ENCODE measurements around the gene IL1A.
A peak's percentile ranks its signal among the peaks of the same experiment; 100 is the strongest.

Gene IL1A

DNA sequence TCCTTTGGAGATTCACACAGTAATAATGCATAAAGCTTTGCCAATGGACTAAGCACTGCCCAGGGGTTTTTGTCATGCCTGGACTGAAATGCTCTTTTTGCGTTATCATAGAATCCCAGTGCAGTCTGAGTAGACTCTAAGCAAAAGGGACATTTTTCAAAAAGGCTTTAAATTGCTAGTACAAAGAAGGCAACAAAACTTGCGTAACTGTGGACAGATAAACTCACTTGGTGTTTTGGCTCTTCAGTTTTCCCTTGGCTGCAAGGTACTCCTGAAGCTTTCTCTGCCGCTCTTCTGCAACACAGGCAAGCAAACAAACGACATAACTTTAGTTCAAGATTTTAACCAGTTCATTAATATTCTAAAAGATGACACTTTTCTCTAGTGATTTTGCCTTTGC lies 22.0 kb downstream of the IL1A start:
- DNase-seq (ENCODE audit: low read depth): no peak

DNA sequence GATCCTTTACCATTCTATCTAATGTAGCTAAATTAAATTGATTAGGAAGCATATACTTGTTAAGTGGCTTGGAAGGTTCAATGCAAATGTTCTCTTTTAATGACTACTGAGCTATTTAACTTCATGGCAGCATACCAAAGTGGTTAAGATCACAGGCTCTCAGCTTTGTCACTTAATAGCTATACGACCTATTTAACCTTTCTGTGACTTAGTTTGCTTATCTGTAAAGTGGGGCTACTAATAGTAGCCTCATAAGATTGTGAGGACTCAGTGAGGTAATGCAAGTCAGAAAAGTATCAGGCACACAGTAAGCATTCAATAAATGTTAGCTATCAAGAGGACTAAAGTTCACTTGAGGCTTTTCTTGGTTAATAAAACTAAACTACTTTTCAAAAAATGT lies 24.1 kb downstream of the IL1A start:
- DNase-seq (ENCODE audit: low read depth): no peak

DNA sequence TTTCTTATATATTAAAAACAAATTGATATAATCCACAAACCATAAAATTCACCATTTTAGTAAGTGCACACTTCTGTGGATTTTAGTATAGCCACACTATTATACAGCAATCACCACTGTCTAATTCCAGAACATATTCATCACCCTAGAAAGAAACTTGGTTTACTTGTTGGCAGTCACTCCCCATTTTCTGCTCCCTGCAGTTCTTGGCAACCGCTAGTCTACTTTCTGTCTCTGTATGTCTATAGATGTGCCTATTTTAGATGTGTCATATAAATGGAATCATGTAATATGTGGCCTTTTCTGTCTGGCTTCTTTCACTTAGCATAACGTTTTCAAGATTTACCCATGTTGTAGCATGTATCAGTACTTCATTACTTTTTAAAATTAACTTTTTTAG lies 25.6 kb downstream of the IL1A start:
- no peak for DNase-seq (ENCODE audit: low read depth)

DNA sequence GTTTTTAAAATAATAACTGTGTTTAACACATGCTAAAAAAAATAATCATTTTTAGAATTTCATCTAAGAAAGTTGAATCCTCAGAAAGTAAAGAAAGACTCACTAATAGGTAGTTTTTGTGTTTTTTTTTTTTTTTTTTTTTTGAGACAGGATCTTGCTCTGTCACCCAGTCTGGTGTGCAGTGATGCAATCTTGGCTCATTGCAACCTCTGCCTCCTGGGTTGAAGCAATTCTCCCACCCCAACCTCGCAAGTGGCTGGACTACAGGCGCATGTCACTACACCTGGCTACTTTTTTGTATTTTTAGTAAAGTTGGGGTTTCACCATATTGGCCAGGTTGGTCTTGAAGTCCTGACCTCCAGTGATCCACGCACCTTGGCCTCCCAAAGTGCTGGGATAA lies 27.0 kb downstream of the IL1A start:
- no peak for DNase-seq (ENCODE audit: low read depth)

DNA sequence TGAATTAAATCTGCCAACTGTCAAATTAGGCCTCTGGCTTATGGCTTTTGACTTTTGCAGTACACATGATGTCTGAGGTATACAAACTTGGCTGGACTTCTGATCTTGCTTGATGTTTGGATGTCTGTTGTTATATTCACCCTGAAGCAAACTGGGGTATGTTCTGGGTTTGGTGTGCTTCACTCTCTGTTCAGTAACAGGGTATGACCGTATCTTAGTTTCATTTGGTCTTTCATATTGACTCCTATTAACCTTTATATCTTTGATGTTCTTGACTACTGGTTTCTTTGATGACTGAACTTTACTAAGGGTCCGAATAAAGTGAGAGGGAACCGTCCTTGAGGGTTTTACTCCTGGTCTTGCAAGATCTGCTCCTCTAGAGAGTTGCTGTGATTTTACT lies 28.1 kb downstream of the IL1A start:
- no peak for DNase-seq (ENCODE audit: low read depth)

DNA sequence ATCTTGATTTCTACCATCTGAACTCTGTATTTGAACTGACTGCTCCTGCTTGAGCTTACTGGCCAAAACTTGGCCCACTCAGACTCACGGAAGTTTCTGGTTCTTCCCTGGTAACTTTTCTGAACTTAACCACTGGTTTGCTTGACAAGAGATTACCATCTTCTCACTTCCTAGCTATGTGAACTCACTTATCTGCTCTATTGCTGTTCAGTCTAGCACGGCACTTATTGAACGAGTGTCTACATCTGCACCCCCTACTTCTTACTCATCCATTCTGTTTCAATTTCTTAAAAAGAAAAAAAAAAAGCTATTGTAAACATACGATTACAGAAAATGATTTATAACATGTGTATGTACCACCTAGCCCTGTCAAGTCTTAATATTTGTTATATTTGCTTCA lies 28.8 kb downstream of the IL1A start:
- no peak for DNase-seq (ENCODE audit: low read depth)

DNA sequence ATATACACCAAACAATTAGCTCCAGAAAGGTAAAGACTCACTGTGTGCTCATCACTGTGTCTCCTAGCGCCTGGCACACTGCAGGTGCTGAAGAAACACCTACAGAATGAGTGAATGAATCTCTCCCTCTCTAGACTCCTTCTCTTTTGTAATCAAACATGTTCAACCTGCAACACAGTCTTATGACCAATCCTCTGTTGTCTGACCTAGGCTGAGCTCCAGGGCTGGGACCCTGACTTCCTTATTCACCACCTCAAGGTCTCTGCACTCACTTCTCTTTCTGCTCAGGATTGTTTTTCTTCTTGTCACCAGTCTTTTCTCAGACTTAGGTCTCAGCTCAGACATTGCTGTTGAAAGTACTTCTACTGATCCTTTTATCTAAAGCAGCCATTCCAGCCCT lies 29.7 kb downstream of the IL1A start:
- no peak for DNase-seq (ENCODE audit: low read depth)

DNA sequence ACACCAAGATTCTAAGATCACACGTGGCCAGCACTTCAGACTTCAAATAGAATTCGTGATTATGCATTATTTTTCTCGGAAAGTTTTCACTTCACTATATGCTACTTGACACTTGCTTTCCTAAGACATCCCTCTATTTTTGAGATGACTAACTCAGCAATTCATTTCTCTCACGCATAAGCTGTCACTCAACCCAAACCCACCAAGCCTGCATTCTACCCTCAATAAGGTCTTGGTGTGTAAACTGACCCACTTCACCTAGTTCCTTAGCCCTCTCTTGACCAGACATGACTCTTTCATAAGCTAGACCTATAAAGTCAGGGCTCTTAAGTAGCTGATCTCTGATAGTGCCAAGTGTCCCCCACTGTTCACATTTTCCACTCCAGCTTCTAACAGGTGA lies 31.6 kb downstream of the IL1A start:
- DNase-seq (ENCODE audit: low read depth): no peak

DNA sequence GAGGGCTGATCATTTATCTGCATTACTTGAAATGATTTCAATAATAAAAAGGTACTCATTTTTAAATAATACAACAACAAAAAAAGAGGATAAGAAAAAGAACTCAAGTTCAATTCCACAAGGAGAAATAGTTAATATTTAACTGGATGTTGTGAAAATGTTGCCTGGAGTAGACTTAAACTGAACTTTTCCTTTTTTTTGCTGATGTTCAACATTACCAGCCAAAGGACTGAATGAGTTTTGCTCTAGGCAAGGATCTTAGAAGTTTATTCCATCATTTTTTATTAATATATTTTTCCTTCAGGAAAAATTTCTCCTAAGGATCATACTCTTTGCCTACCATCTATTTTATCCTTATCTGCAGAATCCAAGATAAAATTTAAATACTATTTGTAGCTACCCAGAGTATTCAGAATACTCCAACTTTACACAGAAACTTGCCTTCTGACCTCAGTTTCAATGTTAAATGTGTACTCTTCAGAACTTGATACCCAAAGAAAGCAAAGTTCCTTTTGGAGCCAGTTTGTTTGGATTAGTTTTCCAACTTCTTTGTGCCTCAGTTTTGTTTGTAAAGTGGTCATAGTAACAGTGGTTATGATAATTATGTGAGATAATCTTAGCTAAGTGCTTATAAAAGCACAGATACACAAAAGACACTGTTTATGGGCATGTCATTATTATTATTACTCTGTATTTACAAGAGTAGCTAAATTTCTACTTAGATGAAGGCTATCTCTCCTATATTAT lies 32.7 kb downstream of the IL1A start:
- no peak for DNase-seq (ENCODE audit: low read depth)

DNA sequence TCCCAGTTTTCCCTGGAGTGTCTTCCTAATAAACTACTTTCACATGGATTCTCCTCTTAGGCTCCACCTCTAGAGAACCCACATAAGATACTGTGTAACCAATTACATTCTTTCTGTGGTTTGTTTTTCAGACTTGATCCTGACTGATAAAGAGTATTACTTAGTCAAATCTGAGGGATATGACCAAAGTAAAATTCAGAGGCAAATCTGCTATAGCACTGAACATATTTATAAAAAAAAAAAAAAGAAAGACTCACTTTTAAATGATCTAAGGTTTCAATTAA lies 33.8 kb downstream of the IL1A start:
- no peak for DNase-seq (ENCODE audit: low read depth)

DNA sequence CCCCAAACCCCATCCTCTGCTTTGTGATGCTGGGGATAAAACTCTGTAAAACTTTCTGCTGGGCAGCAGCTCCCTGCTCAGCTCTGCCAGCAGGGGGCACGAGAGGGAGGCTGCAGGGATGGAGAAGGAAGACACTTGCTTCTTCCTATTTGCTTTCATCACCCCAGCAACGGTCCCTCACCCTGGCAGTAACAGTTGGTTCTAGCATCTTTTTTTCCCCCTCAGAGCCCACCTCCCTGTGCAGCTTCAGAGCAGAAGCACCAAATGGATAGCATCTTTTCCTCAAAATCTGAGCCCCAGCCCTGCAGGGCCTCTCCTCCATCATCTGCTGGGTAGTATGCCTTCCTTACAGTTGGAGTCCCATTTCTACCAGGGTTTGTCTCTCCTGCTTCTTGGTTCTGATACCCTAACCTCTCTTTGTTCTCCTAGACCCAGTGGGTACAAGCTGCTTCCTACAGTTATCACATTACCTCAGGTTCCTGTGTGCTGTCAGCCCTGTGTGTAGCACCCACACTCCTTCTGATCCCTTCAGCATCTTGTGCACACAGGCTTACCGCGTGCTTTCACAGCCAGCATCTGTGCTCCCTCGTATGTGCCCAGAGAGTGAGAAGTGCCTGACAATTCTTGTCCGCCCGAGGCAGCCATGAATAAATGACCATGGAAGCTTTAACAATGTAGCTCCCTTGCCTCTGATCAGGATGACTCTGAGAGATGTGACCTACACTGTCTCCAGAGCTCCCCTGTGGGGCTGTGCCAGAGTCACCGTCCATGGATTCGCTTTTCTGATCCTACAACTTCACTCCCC lies 34.3 kb downstream of the IL1A start:
- peak; percentile 59 for DNase-seq (ENCODE audit: low read depth)

DNA sequence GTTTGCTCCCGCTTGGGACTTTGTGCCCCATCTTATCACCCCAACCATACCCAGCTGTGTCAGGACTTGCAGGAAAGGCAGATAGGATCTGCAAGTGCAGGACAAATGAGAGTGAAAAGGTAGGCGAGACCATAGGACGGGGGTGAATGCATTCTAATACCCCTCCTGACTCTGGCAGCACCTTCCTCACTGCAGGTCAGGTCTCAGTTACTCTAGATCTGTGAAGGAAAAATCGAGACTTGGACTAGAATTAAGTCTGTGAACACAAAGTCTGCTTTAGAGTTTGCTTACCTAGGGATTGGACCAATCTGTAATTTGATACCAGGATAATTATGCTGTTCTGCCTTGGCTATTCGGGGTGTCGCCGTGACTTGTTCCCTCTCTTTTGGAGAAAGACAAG lies 43.8 kb downstream of the IL1A start:
- no peak for DNase-seq (ENCODE audit: low read depth)

DNA sequence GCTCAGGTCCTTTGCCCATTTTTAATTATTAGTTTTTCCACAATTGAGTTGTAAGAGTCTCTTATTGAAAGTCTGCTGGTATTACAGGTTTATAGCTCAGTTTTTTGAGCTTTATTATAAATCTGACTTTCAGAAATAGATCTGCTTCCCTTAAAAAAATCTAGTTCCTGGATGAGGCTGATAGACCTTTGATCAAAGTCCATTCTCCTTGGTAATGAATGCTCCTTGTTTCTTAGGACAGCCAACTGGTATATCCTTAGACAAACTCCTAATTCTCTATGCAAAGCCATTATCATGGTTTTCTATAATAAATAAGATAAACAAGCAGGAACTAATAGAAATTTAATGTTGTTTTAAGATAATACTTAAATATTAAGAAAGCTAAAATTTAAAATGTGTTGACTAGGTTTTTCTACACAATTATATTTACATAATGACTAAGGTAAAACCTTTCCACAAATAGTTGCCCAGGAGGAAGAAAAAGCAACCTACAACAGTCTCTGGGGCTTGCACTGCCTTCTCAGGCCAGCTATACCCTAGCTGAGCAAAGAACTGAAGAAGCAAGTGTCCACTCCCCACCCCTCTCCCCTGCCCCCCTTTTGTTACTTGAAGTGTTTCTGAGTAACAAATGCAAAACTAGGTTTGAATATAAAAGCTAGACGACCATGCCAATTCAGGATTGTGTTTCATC lies 46.6 kb downstream of the IL1A start:
- no peak for DNase-seq (ENCODE audit: low read depth)

DNA sequence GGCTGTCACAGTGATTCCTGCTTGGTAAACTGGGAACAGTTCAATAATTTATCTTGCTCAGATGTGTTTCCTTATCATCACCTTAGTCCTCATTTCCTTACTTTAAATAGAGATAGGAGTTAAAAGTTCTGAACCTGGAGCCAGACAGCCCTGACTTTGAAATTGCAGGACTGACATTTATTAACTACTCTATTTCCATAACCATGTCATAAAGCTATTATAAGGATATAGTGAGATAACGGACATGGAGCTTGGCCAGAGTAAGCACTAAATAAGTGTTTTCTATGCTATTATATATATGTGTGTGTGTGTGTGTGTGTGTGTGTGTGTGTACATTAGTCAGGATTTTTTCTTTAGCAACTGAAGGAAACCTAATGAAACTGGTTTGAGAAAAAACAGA lies 50.4 kb downstream of the IL1A start:
- DNase-seq (ENCODE audit: low read depth): no peak

DNA sequence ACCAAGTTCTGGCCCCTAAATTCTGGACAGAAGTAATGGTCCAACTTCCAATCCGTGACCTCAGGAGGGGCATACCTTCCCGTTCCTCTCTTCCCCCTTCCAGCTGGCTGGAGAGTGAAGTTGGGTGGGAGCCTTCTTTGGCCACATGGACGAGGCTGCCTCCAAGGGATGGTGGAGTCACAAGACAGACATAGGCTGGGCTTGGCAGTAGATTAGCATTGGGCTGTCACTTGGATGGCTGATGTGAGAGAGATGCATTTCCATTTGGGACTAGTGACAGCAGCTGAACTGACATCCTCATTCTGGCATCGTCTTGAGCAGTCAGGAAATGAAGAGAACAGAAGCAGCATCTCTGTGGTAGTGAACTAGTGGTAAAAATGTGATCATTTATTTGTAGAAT lies 50.8 kb downstream of the IL1A start:
- no peak for DNase-seq (ENCODE audit: low read depth)

DNA sequence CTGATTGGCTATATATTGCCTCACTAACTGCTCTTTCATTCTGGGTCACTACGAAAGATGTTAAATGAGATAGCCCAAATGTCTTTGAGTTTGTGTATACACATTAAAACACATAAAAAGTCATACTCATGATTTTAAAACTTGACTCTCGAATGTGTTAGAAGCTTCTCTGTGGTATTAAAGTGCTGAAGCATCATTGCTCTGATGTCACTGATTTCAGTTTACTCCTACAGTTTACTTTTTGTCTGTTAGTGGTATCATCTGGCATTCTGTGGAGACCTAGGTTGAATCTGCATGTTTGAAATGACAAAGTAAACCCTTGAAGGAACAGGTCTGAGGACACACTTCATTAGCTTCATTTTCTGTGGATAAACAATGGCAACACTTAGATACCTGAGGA lies 52.8 kb downstream of the IL1A start:
- DNase-seq (ENCODE audit: low read depth): no peak

DNA sequence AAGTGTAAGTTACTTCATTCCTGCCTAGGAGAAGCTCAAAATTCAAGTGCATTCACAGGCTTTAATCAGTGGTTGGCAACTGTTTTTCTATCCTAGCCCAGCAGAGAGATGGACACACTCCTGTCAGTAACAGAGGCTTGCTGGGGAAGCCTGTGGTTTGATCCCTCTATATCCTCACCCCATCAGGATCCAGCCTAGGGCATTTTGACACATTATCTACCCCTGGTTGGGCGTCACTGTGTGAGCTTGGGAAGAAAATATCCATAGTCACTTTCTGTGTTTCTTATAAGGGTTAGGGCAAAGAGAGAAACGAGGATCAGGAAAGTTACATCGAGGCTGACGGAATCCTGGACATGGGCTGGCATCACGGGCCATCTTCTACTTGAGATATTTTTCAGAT lies 53.5 kb downstream of the IL1A start:
- no peak for DNase-seq (ENCODE audit: low read depth)

DNA sequence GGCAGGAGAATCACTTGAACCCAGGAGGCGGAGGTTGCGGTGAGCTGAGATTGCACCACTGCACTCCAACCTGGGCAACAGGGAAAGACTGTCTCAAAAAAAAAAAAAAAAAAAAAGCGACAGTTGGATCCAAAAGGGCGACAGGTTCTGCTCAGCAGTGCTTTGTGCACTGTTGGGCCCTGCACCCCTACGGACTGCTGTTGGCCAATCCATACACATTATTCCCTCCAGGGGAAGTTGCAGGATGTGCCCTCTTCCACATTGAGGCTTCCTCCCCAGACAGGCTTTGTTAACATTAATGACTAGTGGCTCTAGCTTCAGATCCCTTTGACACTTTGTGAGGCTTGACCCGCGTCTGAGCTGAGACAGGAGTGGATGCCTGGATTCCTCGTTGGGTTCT lies 54.1 kb downstream of the IL1A start:
- DNase-seq (ENCODE audit: low read depth): no peak

DNA sequence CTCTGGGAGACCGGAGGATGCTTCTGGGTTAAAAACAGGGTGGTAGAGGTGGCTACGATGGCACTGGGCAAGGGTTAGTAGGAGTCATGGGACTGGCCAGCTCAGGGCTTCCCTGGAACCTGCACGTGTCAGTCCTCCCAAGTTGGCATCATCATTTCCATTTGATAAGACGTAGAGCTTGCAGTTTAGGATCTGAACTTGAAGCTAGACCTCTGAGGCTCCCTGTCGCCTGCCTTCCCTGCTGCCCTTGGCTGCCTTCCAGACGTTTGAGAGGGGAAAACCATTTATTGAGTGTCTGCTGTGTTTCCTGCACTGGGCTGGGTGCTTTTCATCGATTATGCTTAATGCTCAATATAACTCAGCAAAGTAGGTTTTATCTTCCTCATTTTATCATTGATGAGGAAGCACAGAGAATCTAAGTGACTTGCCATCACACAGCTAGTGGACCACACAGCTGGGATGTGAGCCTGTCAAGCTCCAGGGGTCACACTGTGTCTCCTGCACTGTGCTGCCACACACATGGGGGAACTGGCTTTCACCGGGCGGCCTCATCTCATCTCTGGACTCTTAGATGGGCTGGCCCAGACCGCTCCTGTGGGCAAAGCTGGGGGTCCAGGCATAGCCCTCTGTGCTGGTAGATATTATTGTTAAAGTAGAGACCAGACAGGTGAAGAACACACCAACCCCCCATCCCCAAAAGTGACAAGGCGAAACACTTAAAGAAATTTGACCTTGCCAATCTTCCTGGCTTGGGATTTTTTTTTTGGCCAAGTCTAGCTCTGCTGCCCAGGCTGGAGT lies 55.7 kb downstream of the IL1A start:
- DNase-seq (ENCODE audit: low read depth): no peak

DNA sequence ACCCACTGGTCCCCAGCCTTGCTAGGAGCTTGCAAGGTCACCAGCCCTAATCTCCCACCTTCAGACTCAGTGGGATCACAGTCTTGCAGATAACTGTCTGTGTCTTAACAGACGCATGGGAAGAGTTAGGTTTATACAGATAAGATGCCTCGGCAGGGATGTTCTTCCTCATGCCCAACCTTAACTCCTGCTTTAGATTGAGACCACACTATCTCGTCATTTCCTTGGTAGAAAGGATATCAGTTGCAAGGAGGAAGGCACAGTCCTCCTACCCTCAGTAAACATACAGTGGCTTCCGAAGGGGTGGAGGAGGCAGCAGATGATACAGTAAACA lies 56.3 kb downstream of the IL1A start:
- DNase-seq (ENCODE audit: low read depth): no peak

DNA sequence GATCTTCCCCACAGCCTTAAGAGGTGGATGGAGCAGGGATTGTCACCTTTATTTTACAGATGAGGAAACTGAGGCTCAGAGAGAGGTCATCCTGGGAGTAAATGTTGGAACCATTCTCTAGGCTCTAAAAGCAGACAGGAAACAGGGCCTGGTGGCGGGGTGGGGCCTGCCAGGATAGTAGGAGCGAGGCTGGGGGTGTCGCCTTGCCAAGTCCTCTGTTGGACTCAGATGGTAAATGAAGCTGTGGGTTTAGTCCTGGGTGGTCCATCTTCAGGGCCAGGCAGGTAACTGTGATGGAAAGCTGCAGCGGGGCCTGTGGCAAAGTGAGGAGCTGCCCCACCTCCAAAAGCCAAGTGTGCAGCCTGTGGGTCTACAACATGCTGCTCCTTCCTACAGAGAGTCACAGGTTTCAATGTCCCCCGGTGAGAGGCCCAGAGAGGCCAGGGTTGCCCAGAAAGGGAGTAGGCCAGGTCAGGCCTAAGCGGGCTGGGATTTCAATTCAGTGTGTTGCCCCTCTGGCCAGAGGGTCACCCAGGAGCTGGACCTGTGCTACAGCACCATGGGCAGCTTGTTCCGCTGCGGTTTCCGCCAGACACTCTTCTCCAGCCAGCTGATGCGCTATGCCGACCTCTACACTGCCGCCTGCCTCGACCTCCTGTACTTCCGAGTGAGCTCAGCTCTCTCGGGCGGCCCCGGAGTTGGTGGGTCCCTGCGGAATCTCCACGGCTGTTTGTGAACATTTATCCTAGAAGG lies 56.8 kb downstream of the IL1A start:
- DNase-seq (ENCODE audit: low read depth): no peak
